Kidney (tissue), 14 donors: ENCODE data around the gene TPST1. TPM values are rescaled to one million over a fixed set of nuclear protein-coding genes. Genes with fewer than 3 reads are reported as not detected.

Experiments used
- DNase-seq, 5 donors: peaks; one replicate each; pipeline ENCODE4 v3.0.0-alpha.2; 2013 to 2020
- FAIRE-seq: peaks from 2 replicates; lab custom pipeline; 2012; peaks lifted over from hg19 to GRCh38; lab: Jason Lieb, UNC
- H3K27ac ChIP-seq, 2 donors: one replicate each; pipeline ENCODE4 v1.7.0; 2013; ENCODE audit warnings: low read depth in 2 of 2, low read length in 2 of 2, inconsistent platforms in 1 of 2
- H3K27me3 ChIP-seq: one replicate; pipeline ENCODE4 v1.7.1; 2013; ENCODE audit warnings: low read length, inconsistent platforms; ENCODE audit not compliant: control insufficient read depth, insufficient read depth
- H3K36me3 ChIP-seq, 3 donors: one replicate each; pipeline versions ENCODE4 v1.7.0 to v1.7.1; 2013; ENCODE audit warnings: low read length in 3 of 3, control low read depth in 1 of 3, inconsistent platforms in 1 of 3; ENCODE audit not compliant: insufficient read depth in 3 of 3, control insufficient read depth in 2 of 3
- H3K4me1 ChIP-seq, 3 donors: one replicate each; pipeline versions ENCODE4 v1.7.0 to v1.7.1; 2013; ENCODE audit warnings: low read length in 3 of 3, inconsistent platforms in 1 of 3, low read depth in 1 of 3; ENCODE audit not compliant: control insufficient read depth in 2 of 3, insufficient read depth in 2 of 3
- H3K4me3 ChIP-seq, 3 donors: one replicate each; pipeline versions ENCODE4 v1.7.0 to v1.8.1; 2013; ENCODE audit warnings: low read length in 3 of 3, control low read depth in 1 of 3, inconsistent platforms in 1 of 3
- H3K9ac ChIP-seq, 3 donors: one replicate each; pipeline versions ENCODE4 v1.7.0 to v1.7.1; 2013; ENCODE audit warnings: low read length in 3 of 3, control low read depth in 1 of 3, inconsistent platforms in 1 of 3
- H3K9me3 ChIP-seq, 3 donors: one replicate each; pipeline versions ENCODE4 v1.7.0 to v1.7.1; 2013; ENCODE audit warnings: low read length in 3 of 3, control low read depth in 1 of 3, inconsistent platforms in 1 of 3; ENCODE audit not compliant: control insufficient read depth in 2 of 3, insufficient read depth in 1 of 3
- intact Hi-C: fragments of 100-400 bp; cut with DNase I; formaldehyde crosslinking; loops from one replicate; pipeline ENCODE4 v1.11.1; 2022
- polyA plus RNA-seq: library from polyadenylated mRNA; stranded (reverse); fragments of 350-450 nt; fragmentation: Illumina TruSeq; extraction: RNeasy Lipid Tissue Mini Kit (QIAGEN cat#74804); gene quantifications from one replicate; pipeline ENCODE4 v1.2.3, GENCODE V29; 2014; ENCODE audit warnings: low read depth, low replicate concordance; ENCODE audit not compliant: insufficient read depth
- total RNA-seq: library from RNA; stranded (reverse); fragmentation: NEBNext Ultra II Directional; extraction: Animal tissue kit (Norgen Biotek cat#: 25700); gene quantifications from one replicate; pipeline ENCODE4 v1.2.1, GENCODE V29; 2021
- TF ChIP-seq, protein P1 (sequence below): IDR thresholded peaks from 3 replicates; pipeline ENCODE4 v1.5.1; 2012; ENCODE audit warnings: mild to moderate bottlenecking, moderate library complexity, borderline replicate concordance; ENCODE audit not compliant: insufficient read depth; ENCODE audit errors: extremely low read depth
- donor health status: control.
- donor health status: control.
- donor health status: control.
- donor health status: control.
- donor health status: control.
- donor health status: DM: yes; HTN: yes; CAD: no.
- donor health status: Normal renal cell carcinoma (clear cell type).

Gene TPST1
- total and polyA plus RNA-seq, 2 donors from 2014 or later: 23.6 to 35.7 TPM

DNA sequence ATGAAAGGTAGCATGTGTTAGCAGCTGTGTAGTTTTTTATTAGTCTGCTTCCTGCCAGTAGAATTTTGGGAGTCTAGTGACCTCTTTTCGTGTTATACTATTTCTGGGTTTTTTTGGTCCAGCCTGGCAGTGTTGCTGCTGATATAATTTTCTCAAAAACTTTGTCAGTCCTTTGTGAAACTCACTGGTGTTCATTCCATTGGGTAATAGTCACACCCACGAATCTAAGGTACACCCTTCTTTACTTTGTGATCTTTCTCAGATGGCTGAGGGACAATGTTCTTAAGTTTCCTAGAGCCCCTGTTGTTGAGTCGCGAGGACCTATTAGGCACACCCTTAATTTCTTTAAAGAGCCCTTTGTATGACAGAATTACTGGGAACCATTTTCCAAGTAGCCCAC is 52.3 kb downstream of the TPST1 start:
- FAIRE-seq: no peak
- H3K9me3 ChIP-seq: no peaks in the 10 kb centered on the region
- intact Hi-C loops: no loop called here

DNA sequence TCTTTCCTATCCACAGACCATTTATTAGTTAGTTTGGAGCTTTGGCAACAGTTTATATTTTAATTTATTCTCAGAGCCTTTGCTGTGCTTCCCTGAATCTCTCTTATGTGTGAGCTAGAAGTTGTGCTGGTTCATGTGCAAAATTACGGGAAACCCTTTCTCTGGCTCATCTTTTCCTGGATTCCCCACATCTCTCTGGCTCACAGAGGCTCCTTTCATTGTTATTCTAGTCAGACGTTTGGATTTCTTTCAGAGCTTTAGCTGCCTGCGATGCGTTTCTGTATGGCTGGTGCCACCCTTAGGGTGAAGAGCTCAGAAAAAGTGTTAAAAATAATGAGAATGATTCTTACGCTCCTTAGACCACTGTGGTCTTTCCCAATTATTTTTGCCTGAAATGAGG is 53.3 kb downstream of the TPST1 start:
- Histone ChIP-seq H3K9me3 (no peaks in the 10 kb centered on the region), H3K27ac (no peak overlapping the region), H3K4me3 (no peak overlapping the region), H3K27me3 (no peaks in the 10 kb centered on the region), H3K9ac (no peak overlapping the region), H3K36me3 (no peaks in the 10 kb centered on the region), H3K4me1 (peaks cover 0 to 4% (median 0%) of the 10 kb centered on the region in 3 donors)
- no peak for DNase-seq
- no peak for FAIRE-seq
- intact Hi-C loops: no loop called here
- TF ChIP-seq, protein P1, sequence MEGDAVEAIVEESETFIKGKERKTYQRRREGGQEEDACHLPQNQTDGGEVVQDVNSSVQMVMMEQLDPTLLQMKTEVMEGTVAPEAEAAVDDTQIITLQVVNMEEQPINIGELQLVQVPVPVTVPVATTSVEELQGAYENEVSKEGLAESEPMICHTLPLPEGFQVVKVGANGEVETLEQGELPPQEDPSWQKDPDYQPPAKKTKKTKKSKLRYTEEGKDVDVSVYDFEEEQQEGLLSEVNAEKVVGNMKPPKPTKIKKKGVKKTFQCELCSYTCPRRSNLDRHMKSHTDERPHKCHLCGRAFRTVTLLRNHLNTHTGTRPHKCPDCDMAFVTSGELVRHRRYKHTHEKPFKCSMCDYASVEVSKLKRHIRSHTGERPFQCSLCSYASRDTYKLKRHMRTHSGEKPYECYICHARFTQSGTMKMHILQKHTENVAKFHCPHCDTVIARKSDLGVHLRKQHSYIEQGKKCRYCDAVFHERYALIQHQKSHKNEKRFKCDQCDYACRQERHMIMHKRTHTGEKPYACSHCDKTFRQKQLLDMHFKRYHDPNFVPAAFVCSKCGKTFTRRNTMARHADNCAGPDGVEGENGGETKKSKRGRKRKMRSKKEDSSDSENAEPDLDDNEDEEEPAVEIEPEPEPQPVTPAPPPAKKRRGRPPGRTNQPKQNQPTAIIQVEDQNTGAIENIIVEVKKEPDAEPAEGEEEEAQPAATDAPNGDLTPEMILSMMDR: no peak

More for the DNA sequence above, 52.3 kb downstream of the TPST1 start:
- TF ChIP-seq, protein P1: no peak
- Histone ChIP-seq H3K4me3 (no peak overlapping the region), H3K36me3 (no peaks in the 10 kb centered on the region), H3K9ac (no peak overlapping the region), H3K4me1 (peaks cover 0 to 4% (median 0%) of the 10 kb centered on the region in 3 donors), H3K27ac (no peak overlapping the region), H3K27me3 (no peaks in the 10 kb centered on the region)
- no peak for DNase-seq

DNA sequence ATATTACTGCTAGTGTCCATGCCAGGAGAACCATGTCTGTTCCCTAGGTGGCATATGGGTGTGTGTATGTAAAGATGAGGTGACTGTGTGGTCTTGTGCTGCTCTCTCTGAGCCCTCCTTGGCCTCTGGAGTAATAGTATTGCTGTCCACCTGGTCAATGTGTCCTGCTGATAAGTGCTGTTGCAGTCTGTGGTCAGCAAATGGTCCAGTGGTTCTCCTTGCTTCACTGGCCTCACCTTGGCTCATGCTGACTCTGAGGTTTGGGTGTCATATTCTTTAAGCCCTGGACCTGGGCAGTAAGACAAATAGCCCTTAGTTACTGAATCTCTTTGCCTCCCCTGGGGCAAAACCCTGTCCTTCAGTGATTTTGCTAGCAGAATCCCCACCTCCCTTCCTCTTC is 56.8 kb downstream of the TPST1 start:
- no peaks in the 10 kb centered on the region for H3K27me3 ChIP-seq
- no peak overlapping the region for H3K4me3 ChIP-seq
- H3K9ac ChIP-seq: no peak overlapping the region
- no peak for FAIRE-seq
- DNase-seq: no peak
- no peaks in the 10 kb centered on the region for H3K36me3 ChIP-seq
- H3K27ac ChIP-seq: no peak overlapping the region
- peaks cover 0 to 16% (median 2%) of the 10 kb centered on the region in 3 donors for H3K9me3 ChIP-seq
- intact Hi-C loops: loop anchor here (5.0 kb wide), 1 partner anchor 40 kb away; no protein-coding TSS in a partner anchor
- peaks cover 0 to 4% (median 0%) of the 10 kb centered on the region in 3 donors for H3K4me1 ChIP-seq
- TF ChIP-seq, protein P1: no peak

DNA sequence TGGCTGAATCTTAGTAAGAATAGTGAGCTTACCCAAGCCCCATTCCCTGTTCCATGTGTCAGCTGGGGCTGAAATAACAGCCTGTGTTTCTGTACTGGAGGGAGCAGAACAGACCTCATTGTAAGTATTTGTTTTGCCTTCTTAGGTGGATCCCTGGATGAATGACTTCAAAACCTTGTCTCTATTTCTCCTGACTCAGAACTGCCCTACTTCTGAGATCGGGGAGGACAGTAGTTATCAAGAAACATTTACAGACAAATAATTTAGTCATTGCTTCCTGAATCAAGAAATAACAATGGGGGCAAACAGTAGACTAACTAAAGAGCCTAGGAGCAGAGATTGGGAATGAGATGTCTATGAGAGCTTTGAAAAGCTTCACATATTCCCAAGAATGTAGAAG is 58.8 kb downstream of the TPST1 start:
- TF ChIP-seq, protein P1: no peak
- H3K9me3 ChIP-seq: peaks cover 0 to 16% (median 2%) of the 10 kb centered on the region in 3 donors
- no peak overlapping the region for H3K27ac ChIP-seq
- no peaks in the 10 kb centered on the region for H3K36me3 ChIP-seq
- no peak for DNase-seq
- peaks cover 0 to 6% (median 0%) of the 10 kb centered on the region in 3 donors for H3K4me1 ChIP-seq
- H3K27me3 ChIP-seq: no peaks in the 10 kb centered on the region
- H3K4me3 ChIP-seq: no peak overlapping the region
- no peak overlapping the region for H3K9ac ChIP-seq
- FAIRE-seq: no peak
- intact Hi-C loops: loop anchor here (5.0 kb wide), 1 partner anchor 38 kb away; no protein-coding TSS in a partner anchor
